MM.1S (cell line): ENCODE measurements around the gene PATJ.

Source experiments
- DNase-seq: peaks from one replicate; pipeline ENCODE4 v3.0.0-alpha.2; 2015
- H2AFZ ChIP-seq: fragments of 300-600 bp; sonication (generic); 2 replicates; pipeline ENCODE4 v1.6.0; 2016; ENCODE audit warnings: antibody characterized with exemption, low read length
- H3F3A ChIP-seq: fragments of 300-600 bp; sonication (generic); 2 replicates; pipeline ENCODE4 v1.6.1; 2016; ENCODE audit warnings: mild to moderate bottlenecking, antibody characterized with exemption, low read length, moderate library complexity, mixed read lengths; ENCODE audit not compliant: insufficient read depth
- H3K27ac ChIP-seq: fragments of 300-600 bp; sonication (generic); 2 replicates; pipeline ENCODE4 v1.5.1; 2016; ENCODE audit warnings: mild to moderate bottlenecking, low read length
- H3K27me3 ChIP-seq: fragments of 300-600 bp; sonication (generic); replicated peaks from 2 replicates; pipeline ENCODE4 v1.6.0; 2016; ENCODE audit warnings: low read length; ENCODE audit not compliant: insufficient read depth
- H3K36me3 ChIP-seq: fragments of 300-600 bp; sonication (generic); replicated peaks from 2 replicates; pipeline ENCODE4 v1.6.1; 2016; ENCODE audit warnings: mild to moderate bottlenecking, low read length, mixed read lengths; ENCODE audit not compliant: insufficient read depth
- H3K4me1 ChIP-seq: fragments of 300-600 bp; sonication (generic); 2 replicates; pipeline ENCODE4 v1.6.1; 2016; ENCODE audit warnings: low read length, mixed read lengths
- H3K4me2 ChIP-seq: fragments of 300-600 bp; sonication (generic); 2 replicates; pipeline ENCODE4 v1.6.0; 2016; ENCODE audit warnings: low read depth, low read length
- H3K4me3 ChIP-seq: fragments of 300-600 bp; sonication (generic); 2 replicates; pipeline ENCODE4 v1.5.1; 2016; ENCODE audit warnings: low read length, mixed read lengths
- H3K79me2 ChIP-seq: fragments of 300-600 bp; sonication (generic); 2 replicates; pipeline ENCODE4 v1.6.1; 2016; ENCODE audit warnings: mixed run types, low read length, mixed read lengths
- H3K9ac ChIP-seq: fragments of 300-600 bp; sonication (generic); 2 replicates; pipeline ENCODE4 v1.6.1; 2016; ENCODE audit warnings: low read length, mixed read lengths
- H3K9me2 ChIP-seq: fragments of 300-600 bp; sonication (generic); replicated peaks from 2 replicates; pipeline ENCODE4 v1.6.1; 2016; ENCODE audit warnings: mild to moderate bottlenecking, low read length, mixed read lengths; ENCODE audit not compliant: insufficient read depth
- H3K9me3 ChIP-seq: fragments of 300-600 bp; sonication (generic); replicated peaks from 2 replicates; pipeline ENCODE4 v1.6.1; 2016; ENCODE audit warnings: mild to moderate bottlenecking, low read length, mixed read lengths; ENCODE audit not compliant: insufficient read depth
- H4K20me1 ChIP-seq: fragments of 300-600 bp; sonication (generic); 2 replicates; pipeline ENCODE4 v1.6.1; 2016; ENCODE audit warnings: mild to moderate bottlenecking, low read length, moderate library complexity, mixed read lengths; ENCODE audit not compliant: insufficient read depth
- EZH2 ChIP-seq: fragments of 300-600 bp; sonication (generic); optimal IDR thresholded peaks from 2 replicates; pipeline ENCODE3; 2017; ENCODE audit warnings: low read depth, mild to moderate bottlenecking, antibody characterized with exemption, low read length, mixed read lengths
- EZH2phosphoT487 ChIP-seq: fragments of 300-600 bp; sonication (generic); IDR thresholded peaks from 2 replicates; pipeline ENCODE4 v1.6.1; 2018; ENCODE audit warnings: antibody characterized with exemption, low read length
- TF ChIP-seq, protein P1 (sequence below): fragments of 300-600 bp; sonication (generic); IDR thresholded peaks from 2 replicates; pipeline ENCODE4 v1.5.1; 2016; ENCODE audit warnings: antibody characterized with exemption, low read length, mixed read lengths

PATJ gene

DNA sequence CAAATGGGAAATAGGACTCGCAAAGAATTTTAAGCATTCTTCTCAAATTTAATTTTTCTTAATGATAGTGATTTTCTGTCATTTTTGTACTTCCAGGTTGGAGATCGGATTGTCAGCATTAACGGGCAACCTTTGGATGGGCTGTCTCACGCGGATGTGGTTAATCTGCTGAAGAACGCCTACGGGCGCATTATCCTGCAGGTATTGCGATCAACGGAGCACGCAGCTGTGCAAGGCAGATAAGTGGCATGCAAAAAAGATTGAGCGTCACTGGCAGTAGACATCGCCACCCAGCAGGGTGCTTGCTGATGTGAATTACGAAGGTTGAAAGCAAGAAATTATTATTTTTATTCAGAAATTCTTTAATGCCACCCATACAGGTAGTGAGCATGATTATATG lies 386.5 kb downstream of the PATJ start:
- DNase-seq: no peak
- Histone ChIP-seq H3K27ac (no peak overlapping the region), H3K79me2 (no peaks in the 10 kb centered on the region)

DNA sequence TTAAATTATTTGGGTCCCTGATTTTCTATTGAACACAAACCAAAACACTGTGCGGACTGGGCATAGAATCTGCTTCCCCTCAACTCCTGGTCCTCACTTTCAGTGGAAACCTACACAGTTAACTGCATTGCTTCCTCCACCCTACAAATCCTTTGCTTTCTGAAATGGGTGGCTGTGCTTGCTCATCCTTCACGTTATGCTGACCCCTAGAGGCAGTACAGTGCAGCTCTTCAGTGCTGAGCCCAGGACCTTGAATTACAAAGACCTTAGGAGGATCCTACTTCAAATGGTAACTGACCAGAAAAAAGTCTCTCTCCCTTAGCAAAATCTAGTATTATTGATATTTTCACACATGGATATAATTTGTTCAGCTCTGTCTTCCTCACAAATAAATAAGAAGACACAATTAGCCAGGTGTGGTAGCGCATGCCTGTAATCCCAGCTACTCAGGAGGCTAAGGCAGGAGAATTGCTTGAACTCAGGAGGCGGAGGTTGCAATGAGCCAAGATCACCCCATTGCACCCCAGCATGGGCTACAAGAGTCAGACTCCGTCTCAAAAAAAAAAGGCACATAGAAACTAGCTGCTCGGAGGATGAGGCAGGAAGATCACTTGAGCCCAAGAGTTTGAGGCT lies 388.9 kb downstream of the PATJ start:
- H3K4me1 ChIP-seq: no peaks in the 10 kb centered on the region
- no peaks in the 10 kb centered on the region for H3K9me3 ChIP-seq
- H3K9me2 ChIP-seq: no peaks in the 10 kb centered on the region
- H3K4me2 ChIP-seq: no peak overlapping the region
- no peaks in the 10 kb centered on the region for H3F3A ChIP-seq
- H3K79me2 ChIP-seq: no peaks in the 10 kb centered on the region
- H4K20me1 ChIP-seq: no peaks in the 10 kb centered on the region
- H3K4me3 ChIP-seq: no peak overlapping the region
- DNase-seq: peak; percentile 68
- H3K9ac ChIP-seq: no peak overlapping the region
- H2AFZ ChIP-seq: no peak overlapping the region
- TF ChIP-seq EZH2phosphoT487: no peak
- TF ChIP-seq, protein P1, sequence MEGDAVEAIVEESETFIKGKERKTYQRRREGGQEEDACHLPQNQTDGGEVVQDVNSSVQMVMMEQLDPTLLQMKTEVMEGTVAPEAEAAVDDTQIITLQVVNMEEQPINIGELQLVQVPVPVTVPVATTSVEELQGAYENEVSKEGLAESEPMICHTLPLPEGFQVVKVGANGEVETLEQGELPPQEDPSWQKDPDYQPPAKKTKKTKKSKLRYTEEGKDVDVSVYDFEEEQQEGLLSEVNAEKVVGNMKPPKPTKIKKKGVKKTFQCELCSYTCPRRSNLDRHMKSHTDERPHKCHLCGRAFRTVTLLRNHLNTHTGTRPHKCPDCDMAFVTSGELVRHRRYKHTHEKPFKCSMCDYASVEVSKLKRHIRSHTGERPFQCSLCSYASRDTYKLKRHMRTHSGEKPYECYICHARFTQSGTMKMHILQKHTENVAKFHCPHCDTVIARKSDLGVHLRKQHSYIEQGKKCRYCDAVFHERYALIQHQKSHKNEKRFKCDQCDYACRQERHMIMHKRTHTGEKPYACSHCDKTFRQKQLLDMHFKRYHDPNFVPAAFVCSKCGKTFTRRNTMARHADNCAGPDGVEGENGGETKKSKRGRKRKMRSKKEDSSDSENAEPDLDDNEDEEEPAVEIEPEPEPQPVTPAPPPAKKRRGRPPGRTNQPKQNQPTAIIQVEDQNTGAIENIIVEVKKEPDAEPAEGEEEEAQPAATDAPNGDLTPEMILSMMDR: peak; percentile 89
- H3K36me3 ChIP-seq: no peaks in the 10 kb centered on the region
- H3K27me3 ChIP-seq: no peaks in the 10 kb centered on the region
- H3K27ac ChIP-seq: no peak overlapping the region

More for the DNA sequence above, 386.5 kb downstream of the PATJ start:
- Histone ChIP-seq H3K36me3 (no peaks in the 10 kb centered on the region), H3K9me2 (no peaks in the 10 kb centered on the region), H2AFZ (no peak overlapping the region), H3F3A (no peaks in the 10 kb centered on the region), H4K20me1 (no peaks in the 10 kb centered on the region), H3K4me2 (no peak overlapping the region), H3K4me3 (no peak overlapping the region), H3K9ac (no peak overlapping the region), H3K27me3 (no peaks in the 10 kb centered on the region), H3K4me1 (no peaks in the 10 kb centered on the region), H3K9me3 (no peaks in the 10 kb centered on the region)
- TF ChIP-seq EZH2phosphoT487 (no peak), EZH2 (no peak)
- TF ChIP-seq, protein P1: no peak

DNA sequence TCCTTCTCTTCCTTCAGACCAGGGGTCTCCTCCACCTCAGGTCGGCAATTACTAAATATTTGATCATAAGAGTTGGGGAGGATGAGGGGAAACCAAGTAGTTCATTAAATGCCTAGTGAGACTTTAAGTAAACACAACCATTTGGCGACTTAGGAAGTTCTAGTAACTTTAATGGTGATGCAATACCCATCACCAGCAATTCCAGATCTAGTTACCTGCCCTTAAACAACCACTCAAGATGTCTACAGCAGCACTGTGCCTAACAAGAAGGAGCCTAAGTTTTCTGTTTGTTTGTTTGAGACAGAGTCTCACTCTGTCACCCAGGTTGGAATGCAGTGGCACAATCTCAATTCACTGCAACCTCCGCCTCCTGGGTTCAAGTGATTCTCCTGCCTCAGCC lies 395.7 kb downstream of the PATJ start:
- no peaks in the 10 kb centered on the region for H3K79me2 ChIP-seq

More for the DNA sequence above, 395.7 kb downstream of the PATJ start:
- TF ChIP-seq, protein P1: no peak
- TF ChIP-seq EZH2 (no peak), EZH2phosphoT487 (no peak)
- H3K4me2 ChIP-seq: no peak overlapping the region
- H3F3A ChIP-seq: no peaks in the 10 kb centered on the region
- H3K27ac ChIP-seq: no peak overlapping the region
- H3K27me3 ChIP-seq: no peaks in the 10 kb centered on the region
- no peak overlapping the region for H3K4me3 ChIP-seq
- no peaks in the 10 kb centered on the region for H3K4me1 ChIP-seq
- H3K9me3 ChIP-seq: no peaks in the 10 kb centered on the region
- DNase-seq: no peak
- H3K9me2 ChIP-seq: no peaks in the 10 kb centered on the region
- H3K9ac ChIP-seq: no peak overlapping the region
- H2AFZ ChIP-seq: no peak overlapping the region
- no peaks in the 10 kb centered on the region for H4K20me1 ChIP-seq
- no peaks in the 10 kb centered on the region for H3K36me3 ChIP-seq
